OCI-LY3 (cell line): Measurements from ENCODE around the gene ZBTB32.

Source experiments
- H2AFZ ChIP-seq: fragments of 200-600, 300-600 bp; shearing (Covaris generic); 2 replicates; pipeline ENCODE4 v1.6.0; 2014; ENCODE audit warnings: antibody characterized with exemption, low read depth, low read length
- H3K27ac ChIP-seq: fragments of 200-600, 300-600 bp; sonication (generic); 2 replicates; pipeline ENCODE4 v1.5.1; 2014; ENCODE audit warnings: mild to moderate bottlenecking, low read length, moderate library complexity, mixed read lengths
- H3K27me3 ChIP-seq: fragments of 200-600, 300-600 bp; sonication (generic); 2 replicates; pipeline ENCODE4 v1.6.1; 2014; ENCODE audit warnings: low read depth, low read length, mixed read lengths
- H3K36me3 ChIP-seq: fragments of 200-600, 300-600 bp; sonication (generic); replicated peaks from 2 replicates; pipeline ENCODE3; 2014; ENCODE audit warnings: low read depth, low read length, mixed read lengths
- H3K4me1 ChIP-seq: fragments of 300-600, 200-600 bp; sonication (generic); 2 replicates; pipeline ENCODE4 v1.6.1; 2014; ENCODE audit warnings: low read length, mixed read lengths
- H3K4me2 ChIP-seq: fragments of 200-600, 300-600 bp; sonication (generic); 2 replicates; pipeline ENCODE4 v1.6.1; 2014; ENCODE audit warnings: low read length, mixed read lengths
- H3K4me3 ChIP-seq: fragments of 300-600, 200-600 bp; sonication (generic); 2 replicates; pipeline ENCODE4 v1.5.1; 2014; ENCODE audit warnings: antibody characterized with exemption, mild to moderate bottlenecking, low read length, moderate library complexity
- H3K79me2 ChIP-seq: fragments of 300-600, 200-600 bp; shearing (Covaris generic); 2 replicates; pipeline ENCODE4 v1.6.1; 2014; ENCODE audit warnings: mild to moderate bottlenecking, low read length, mixed read lengths
- H3K9ac ChIP-seq: fragments of 300-600, 200-600 bp; shearing (Covaris generic); 2 replicates; pipeline ENCODE4 v1.6.0; 2014; ENCODE audit warnings: mild to moderate bottlenecking, low read length, moderate library complexity
- H3K9me3 ChIP-seq: fragments of 200-600, 300-600 bp; shearing (Covaris generic); 2 replicates; pipeline ENCODE4 v1.6.1; 2014; ENCODE audit warnings: low read length, mixed read lengths; ENCODE audit not compliant: insufficient read depth
- H4K20me1 ChIP-seq: fragments of 200-600, 300-600 bp; sonication (generic); 2 replicates; pipeline ENCODE4 v1.6.1; 2016; ENCODE audit warnings: low read length, mixed read lengths; ENCODE audit not compliant: insufficient read depth
- EZH2phosphoT487 ChIP-seq: fragments of 200-600 bp; shearing (Covaris generic); IDR thresholded peaks from 2 replicates; pipeline ENCODE4 v1.6.1; 2018; ENCODE audit warnings: antibody characterized with exemption, mixed run types, low read depth
- TF ChIP-seq, protein P1 (sequence below): fragments of 200-600, 300-600 bp; sonication (generic); IDR thresholded peaks from 2 replicates; pipeline ENCODE4 v1.5.1; 2014; ENCODE audit warnings: antibody characterized with exemption, low read length, low read depth

ZBTB32 gene

DNA sequence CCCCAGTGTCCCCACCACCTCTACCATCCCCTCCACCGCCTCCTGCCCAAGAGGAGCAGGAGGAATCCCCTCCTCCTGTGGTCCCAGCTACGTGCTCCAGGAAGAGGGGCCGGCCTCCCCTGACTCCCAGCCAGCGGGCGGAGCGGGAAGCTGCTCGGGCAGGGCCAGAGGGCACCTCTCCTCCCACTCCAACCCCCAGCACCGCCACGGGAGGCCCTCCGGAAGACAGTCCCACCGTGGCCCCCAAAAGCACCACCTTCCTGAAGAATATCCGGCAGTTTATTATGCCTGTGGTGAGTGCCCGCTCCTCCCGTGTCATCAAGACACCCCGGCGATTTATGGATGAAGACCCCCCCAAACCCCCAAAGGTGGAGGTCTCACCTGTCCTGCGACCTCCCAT, 16.3 kb downstream of the ZBTB32 start:
- no peak overlapping the region for H3K9ac ChIP-seq
- H3K79me2 ChIP-seq = peaks cover 35% of the 10 kb centered on the region
- TF ChIP-seq, protein P1, sequence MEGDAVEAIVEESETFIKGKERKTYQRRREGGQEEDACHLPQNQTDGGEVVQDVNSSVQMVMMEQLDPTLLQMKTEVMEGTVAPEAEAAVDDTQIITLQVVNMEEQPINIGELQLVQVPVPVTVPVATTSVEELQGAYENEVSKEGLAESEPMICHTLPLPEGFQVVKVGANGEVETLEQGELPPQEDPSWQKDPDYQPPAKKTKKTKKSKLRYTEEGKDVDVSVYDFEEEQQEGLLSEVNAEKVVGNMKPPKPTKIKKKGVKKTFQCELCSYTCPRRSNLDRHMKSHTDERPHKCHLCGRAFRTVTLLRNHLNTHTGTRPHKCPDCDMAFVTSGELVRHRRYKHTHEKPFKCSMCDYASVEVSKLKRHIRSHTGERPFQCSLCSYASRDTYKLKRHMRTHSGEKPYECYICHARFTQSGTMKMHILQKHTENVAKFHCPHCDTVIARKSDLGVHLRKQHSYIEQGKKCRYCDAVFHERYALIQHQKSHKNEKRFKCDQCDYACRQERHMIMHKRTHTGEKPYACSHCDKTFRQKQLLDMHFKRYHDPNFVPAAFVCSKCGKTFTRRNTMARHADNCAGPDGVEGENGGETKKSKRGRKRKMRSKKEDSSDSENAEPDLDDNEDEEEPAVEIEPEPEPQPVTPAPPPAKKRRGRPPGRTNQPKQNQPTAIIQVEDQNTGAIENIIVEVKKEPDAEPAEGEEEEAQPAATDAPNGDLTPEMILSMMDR = no peak
- TF ChIP-seq EZH2phosphoT487 = no peak
- H3K4me2 ChIP-seq = no peak overlapping the region
- peaks cover 46% of the 10 kb centered on the region for H3K36me3 ChIP-seq
- no peaks in the 10 kb centered on the region for H3K27me3 ChIP-seq
- peaks cover 17% of the 10 kb centered on the region for H3K4me1 ChIP-seq
- no peak overlapping the region for H3K4me3 ChIP-seq
- no peaks in the 10 kb centered on the region for H3K9me3 ChIP-seq
- peaks cover 18% of the 10 kb centered on the region for H4K20me1 ChIP-seq
- H2AFZ ChIP-seq = no peak overlapping the region
- no peak overlapping the region for H3K27ac ChIP-seq

DNA sequence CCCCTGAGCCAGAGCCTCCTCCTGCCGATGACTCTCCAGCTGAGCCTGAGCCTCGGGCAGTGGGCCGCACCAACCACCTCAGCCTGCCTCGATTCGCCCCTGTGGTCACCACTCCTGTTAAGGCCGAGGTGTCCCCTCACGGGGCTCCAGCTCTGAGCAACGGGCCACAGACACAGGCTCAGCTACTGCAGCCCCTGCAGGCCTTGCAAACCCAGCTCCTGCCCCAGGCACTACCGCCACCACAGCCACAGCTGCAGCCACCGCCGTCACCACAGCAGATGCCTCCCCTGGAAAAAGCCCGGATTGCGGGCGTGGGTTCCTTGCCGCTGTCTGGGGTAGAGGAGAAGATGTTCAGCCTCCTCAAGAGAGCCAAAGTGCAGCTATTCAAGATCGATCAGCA, 17.0 kb downstream of the ZBTB32 start:
- Histone ChIP-seq H3K9ac (no peak overlapping the region), H3K9me3 (no peaks in the 10 kb centered on the region), H4K20me1 (peaks cover 18% of the 10 kb centered on the region), H3K36me3 (peaks cover 53% of the 10 kb centered on the region), H3K27me3 (no peaks in the 10 kb centered on the region), H2AFZ (no peak overlapping the region), H3K79me2 (peaks cover 35% of the 10 kb centered on the region), H3K27ac (no peak overlapping the region), H3K4me2 (no peak overlapping the region), H3K4me3 (no peak overlapping the region), H3K4me1 (peaks cover 10% of the 10 kb centered on the region)
- no peak for TF ChIP-seq EZH2phosphoT487
- TF ChIP-seq, protein P1 = no peak

DNA sequence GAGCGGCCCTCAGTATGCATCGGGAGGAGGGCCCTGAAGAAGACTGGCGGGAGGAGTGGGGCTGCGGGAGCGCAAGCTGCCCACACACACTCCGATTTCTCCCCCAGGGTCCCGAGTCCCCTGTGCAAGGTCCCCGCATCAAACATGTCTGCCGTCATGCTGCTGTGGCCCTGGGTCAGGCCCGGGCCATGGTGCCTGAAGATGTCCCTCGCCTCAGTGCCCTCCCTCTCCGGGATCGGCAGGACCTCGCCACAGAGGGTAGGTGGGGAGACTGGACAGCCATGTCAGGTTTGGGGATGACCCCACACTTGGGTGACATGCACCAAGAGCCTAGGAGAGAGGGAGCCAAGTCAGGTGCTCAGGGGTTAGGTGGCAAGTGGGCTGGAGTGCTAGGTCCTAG, 18.1 kb downstream of the ZBTB32 start:
- Histone ChIP-seq H3K4me1 (peaks cover 8% of the 10 kb centered on the region), H3K4me2 (no peak overlapping the region), H2AFZ (no peak overlapping the region), H3K79me2 (peaks cover 35% of the 10 kb centered on the region), H3K9me3 (no peaks in the 10 kb centered on the region), H3K9ac (no peak overlapping the region), H4K20me1 (peaks cover 18% of the 10 kb centered on the region), H3K27ac (no peak overlapping the region), H3K36me3 (peaks cover 59% of the 10 kb centered on the region), H3K4me3 (no peak overlapping the region), H3K27me3 (no peaks in the 10 kb centered on the region)
- no peak for TF ChIP-seq EZH2phosphoT487
- TF ChIP-seq, protein P1 = no peak

DNA sequence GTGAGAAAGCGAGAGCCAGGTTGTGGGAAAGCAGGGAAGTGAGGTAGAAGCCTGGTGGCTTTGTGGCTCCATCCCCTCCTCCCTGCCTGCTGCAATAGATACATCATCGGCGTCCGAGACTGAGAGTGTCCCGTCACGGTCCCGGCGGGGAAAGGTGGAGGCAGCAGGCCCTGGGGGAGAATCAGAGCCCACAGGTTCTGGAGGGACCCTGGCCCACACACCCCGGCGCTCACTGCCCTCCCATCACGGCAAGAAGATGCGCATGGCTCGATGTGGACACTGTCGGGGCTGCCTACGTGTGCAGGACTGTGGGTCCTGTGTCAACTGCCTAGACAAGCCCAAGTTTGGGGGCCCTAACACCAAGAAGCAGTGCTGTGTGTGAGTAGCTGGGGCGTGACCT, 18.5 kb downstream of the ZBTB32 start:
- Histone ChIP-seq H3K27ac (no peak overlapping the region), H4K20me1 (peaks cover 18% of the 10 kb centered on the region), H3K27me3 (no peaks in the 10 kb centered on the region), H3K79me2 (peaks cover 35% of the 10 kb centered on the region), H3K9ac (no peak overlapping the region), H3K4me2 (no peak overlapping the region), H3K4me3 (no peak overlapping the region), H2AFZ (no peak overlapping the region), H3K9me3 (no peaks in the 10 kb centered on the region), H3K36me3 (peaks cover 63% of the 10 kb centered on the region), H3K4me1 (peaks cover 8% of the 10 kb centered on the region)
- TF ChIP-seq EZH2phosphoT487 = no peak
- TF ChIP-seq, protein P1 = no peak
